RWPE1 (cell line): ENCODE results near the gene GRIN2A.

Experiments used
- CTCF ChIA-PET: fragments of 350-600 bp; sonication (Branson Sonifier 250); formaldehyde crosslinking; extraction: SDS; loops from one replicate; lab custom pipeline; 2021; lab: Yijun Ruan, JAX
- POLR2A ChIA-PET: fragments of 400-600 bp; formaldehyde crosslinking; extraction: SDS; loops from one replicate; lab custom pipeline; 2020; ENCODE audit warnings: antibody characterized with exemption; ENCODE audit not compliant: low non-redundant PET; lab: Yijun Ruan, JAX
- DNase-seq: peaks from one replicate; pipeline ENCODE4 v3.0.0; 2012; ENCODE audit warnings: low spot score
- H3K27ac ChIP-seq: fragments of 450-650 bp; 2 replicates; pipeline ENCODE4 v1.5.1; 2017
- TF ChIP-seq, protein P1 (sequence below): fragments of 450-650 bp; conservative IDR thresholded peaks from 2 replicates; pipeline ENCODE4 v1.5.1; 2017; ENCODE audit warnings: low read depth, mild to moderate bottlenecking

The GRIN2A gene

DNA sequence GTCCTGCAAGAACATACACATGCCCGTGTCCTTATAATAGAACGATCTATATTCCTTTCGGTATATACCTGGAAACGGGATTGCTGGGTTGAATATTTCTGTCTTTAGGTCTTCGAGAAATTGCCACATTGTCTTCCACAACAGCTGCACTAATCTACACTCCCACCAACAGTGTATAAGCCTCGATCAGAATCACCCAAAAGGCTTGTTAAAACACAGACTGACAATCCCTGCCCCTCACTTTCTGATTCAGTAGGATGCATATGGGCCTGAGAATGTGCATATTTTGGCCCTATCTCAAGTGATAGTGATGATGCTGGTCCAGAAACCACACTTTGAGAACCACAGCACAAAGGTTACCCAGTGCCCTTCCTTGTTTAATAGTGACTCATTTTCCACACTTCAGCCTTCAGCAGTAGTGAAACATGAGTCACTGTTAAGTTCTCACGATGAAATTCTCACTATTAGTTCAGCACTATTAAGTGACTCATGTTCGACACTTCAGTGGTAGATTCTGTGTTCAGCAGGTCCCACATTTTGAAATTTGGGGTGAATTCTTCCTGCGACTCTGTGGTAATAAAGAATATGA is 215.6 kb downstream of the GRIN2A start:
- no peak for DNase-seq
- TF ChIP-seq, protein P1, sequence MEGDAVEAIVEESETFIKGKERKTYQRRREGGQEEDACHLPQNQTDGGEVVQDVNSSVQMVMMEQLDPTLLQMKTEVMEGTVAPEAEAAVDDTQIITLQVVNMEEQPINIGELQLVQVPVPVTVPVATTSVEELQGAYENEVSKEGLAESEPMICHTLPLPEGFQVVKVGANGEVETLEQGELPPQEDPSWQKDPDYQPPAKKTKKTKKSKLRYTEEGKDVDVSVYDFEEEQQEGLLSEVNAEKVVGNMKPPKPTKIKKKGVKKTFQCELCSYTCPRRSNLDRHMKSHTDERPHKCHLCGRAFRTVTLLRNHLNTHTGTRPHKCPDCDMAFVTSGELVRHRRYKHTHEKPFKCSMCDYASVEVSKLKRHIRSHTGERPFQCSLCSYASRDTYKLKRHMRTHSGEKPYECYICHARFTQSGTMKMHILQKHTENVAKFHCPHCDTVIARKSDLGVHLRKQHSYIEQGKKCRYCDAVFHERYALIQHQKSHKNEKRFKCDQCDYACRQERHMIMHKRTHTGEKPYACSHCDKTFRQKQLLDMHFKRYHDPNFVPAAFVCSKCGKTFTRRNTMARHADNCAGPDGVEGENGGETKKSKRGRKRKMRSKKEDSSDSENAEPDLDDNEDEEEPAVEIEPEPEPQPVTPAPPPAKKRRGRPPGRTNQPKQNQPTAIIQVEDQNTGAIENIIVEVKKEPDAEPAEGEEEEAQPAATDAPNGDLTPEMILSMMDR = no peak
- ChIA-PET CTCF (no interaction called here), POLR2A (no interaction called here)
- H3K27ac ChIP-seq = no peak overlapping the region

DNA sequence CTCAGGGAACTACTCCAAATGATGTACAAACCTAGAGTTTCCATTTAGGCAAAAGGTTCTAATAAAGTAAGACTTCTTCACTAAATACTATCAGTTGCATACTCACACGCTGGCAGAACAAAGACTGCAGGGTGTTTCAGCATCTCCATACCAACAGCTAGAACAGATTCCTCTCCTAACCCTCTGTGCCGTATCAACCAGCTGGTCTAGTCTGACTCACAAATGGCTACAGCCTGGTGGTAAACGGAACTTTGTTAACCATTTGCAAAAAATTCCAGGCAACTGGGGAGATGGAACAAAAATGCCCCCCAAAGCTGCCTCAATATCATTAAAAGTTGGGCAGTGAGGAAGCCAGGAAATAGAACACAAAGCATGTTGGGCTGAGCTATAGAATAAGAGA is 217.1 kb downstream of the GRIN2A start:
- no peak overlapping the region for H3K27ac ChIP-seq
- CTCF ChIA-PET = no interaction called here
- DNase-seq = no peak
- TF ChIP-seq, protein P1 = no peak
- POLR2A ChIA-PET = no interaction called here

DNA sequence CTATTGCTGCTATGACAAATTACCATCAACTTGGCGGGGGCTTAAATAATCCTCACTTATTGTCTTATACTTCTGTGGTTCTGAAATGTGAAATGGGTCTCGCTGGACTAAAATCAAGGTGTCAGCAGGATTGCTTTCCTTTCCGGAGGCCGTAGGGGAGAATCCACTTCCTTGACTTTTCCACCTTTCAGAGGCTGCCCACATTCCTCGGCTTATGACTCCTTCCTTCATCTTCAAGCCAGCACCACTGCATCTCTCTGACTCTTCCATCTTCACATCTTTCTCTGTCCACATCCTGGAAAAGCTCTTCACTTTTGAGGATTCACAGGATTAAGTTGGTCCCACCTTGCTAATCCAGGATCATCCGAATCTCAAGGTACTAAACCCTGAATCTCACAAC is 217.8 kb downstream of the GRIN2A start:
- H3K27ac ChIP-seq = no peak overlapping the region
- POLR2A ChIA-PET = no interaction called here
- TF ChIP-seq, protein P1 = no peak
- DNase-seq = no peak
- CTCF ChIA-PET = interaction anchor here (0.5 kb wide), 1 partner anchor 429 kb away, joined by 3 read pairs; no protein-coding TSS in a partner anchor

DNA sequence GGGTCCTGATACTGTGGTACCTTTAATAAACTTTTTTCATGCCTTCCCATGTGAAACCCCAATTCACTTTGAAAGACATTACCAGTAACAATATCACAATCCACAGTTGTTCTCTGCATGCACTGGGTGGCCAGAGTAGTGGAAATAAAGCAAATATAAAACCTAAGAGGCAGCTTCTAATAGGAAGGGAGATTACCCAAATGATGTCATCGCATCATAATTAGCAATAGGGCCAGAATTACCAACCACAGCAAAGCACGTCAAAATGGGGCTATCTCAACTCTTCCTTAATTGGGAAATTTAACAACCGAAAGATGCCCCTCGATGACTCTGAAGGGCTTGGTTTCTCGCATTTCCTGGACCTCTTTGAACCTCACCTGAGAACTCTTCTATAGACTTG is 224.8 kb downstream of the GRIN2A start:
- ChIA-PET POLR2A (no interaction called here), CTCF (no interaction called here)
- TF ChIP-seq, protein P1 = no peak
- no peak overlapping the region for H3K27ac ChIP-seq
- DNase-seq = no peak

DNA sequence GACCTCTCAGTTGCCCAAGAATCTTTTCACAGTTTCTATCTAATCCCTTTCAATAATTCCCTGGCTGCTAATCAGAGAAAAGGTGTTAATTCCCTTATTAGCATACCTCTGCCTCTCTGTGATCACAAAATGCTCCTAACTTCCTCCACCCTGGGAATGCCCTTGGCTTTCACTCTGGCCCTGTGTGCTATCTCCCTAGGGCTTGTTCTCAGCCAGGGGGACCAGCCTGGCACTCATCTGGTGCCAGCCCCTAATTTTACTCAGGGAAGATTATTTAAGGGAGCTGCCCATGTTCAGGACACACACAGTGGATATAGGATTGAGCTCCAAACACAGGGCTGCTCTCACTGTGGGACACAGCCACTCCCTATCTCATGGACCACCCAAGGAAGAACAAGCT is 225.2 kb downstream of the GRIN2A start:
- H3K27ac ChIP-seq = no peak overlapping the region
- DNase-seq = no peak
- TF ChIP-seq, protein P1 = no peak
- ChIA-PET CTCF (no interaction called here), POLR2A (no interaction called here)

DNA sequence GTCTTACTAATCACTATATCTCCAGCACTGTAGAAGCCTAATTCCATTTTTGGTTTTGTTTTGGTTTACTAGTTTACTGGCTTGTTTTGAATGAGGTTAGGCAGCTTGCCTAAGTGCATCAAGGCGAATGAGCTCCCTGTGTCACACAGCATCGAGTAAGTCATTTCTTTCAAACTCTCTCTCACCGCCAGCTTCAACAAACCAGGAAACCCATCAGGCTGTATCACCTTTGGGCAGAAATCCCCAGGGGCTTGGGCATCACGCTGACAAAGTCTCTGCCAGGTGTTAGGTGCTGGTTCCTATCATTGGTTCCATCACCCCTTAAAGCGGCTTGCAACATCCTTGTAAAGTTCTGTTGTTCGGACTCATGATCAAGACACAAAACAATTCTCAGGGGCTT is 226.6 kb downstream of the GRIN2A start:
- no peak for DNase-seq
- TF ChIP-seq, protein P1 = no peak
- ChIA-PET POLR2A (no interaction called here), CTCF (no interaction called here)
- H3K27ac ChIP-seq = no peak overlapping the region
